ENCODE data around the gene THTPA.
"Not testable (repeated sequence)": the region's sequence is repeated elsewhere in the genome, so short reads cannot be mapped to it uniquely, and the experiment has no call there.

THTPA gene

GRCh38 chr14:23569443-23570151 lies 13.5 kb downstream of the THTPA start:
- no peak for DNase-seq

DNA sequence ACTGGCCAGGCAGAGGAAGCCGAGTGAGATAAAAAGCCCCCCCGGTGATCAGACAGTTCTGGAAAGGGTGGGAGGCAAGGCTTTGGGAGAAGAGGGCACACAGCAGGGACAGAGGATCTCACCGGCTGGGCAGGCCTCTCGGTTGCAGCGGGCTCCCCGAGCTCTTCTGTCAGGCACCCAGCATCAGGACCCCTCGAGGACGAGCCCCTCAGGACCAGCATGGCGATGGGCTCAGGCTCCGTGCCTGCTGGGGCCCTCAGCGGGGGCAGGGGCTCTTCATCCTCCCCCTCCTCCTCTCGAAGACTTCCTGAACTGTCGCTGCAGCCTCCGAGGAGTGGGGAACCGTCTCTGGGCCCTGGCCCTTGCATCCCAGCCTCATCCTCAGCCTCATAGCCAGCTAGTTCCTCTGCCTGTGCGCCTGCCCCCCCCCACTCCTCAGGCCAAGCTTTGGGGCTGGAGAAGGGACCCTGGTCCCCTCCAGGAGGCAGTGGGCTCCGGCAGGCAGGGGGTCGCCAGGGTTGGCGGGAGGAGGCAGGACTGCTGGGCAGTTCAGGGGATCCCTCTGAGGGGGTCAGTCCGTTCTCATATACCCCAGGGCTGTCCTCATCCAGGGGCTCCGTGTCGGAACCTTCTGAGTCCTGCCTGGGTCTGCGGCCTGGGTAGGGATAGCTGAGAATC lies 14.9 kb downstream of the THTPA start:
- no peak for DNase-seq

- no peak for DNase-seq
Measured at GRCh38 chr14:23571701-23572523, 15.8 kb downstream of the THTPA start.

GRCh38 chr14:23572524-23572828 lies 16.4 kb downstream of the THTPA start:
- no peak for DNase-seq

DNA sequence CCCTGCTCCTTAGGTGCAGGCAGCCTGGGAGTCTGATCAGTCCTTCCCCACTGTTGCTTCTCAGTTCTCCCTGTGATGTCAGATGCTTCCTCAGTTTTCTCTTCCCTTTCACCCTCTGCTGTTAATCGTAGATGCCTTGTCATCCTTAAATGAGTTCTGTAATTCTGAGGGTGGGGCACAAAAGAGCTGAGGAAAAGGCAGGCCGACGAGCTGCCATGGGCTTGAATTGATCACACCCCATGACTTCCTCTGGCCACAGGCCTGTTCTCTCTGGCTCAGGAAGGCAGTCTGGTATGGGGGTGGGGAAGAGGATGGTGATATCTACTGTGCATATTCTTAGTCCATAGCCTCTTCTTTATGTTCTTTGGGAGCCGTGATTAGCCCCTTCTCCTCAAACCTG lies 16.8 kb downstream of the THTPA start:
- no peak for DNase-seq

DNA sequence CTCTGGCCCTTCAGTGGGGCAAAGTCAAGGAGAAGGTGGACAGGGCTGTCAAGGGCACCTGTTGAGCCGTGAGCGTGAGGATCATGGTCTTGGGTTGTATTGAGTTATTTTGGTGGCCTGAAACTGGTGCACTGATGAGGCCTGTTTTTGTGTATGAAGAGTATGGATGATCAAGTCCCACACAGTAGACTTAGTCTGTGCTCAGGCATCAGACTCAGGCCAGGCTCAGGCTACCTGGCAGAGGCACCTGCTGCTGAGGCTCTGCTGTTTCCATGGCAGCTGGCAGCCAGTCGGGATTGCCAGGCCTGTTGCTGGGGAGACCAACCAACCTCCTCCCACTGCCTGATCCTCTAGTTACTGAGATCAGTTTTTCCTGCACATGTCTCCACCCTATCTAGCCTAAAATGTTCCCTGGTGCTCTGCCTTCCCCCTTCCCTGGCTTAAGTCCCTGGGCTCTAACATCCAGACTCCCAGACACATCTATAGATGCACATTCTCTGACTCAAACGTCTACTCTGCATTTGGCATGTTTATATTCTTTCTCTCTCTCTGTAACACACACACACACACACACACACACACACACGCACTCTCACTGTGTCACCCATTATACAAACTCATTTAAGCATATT lies 17.4 kb downstream of the THTPA start:
- no peak for DNase-seq

GRCh38 chr14:23577004-23577681 lies 21.1 kb downstream of the THTPA start:
- DNase-seq, result no peak

DNA sequence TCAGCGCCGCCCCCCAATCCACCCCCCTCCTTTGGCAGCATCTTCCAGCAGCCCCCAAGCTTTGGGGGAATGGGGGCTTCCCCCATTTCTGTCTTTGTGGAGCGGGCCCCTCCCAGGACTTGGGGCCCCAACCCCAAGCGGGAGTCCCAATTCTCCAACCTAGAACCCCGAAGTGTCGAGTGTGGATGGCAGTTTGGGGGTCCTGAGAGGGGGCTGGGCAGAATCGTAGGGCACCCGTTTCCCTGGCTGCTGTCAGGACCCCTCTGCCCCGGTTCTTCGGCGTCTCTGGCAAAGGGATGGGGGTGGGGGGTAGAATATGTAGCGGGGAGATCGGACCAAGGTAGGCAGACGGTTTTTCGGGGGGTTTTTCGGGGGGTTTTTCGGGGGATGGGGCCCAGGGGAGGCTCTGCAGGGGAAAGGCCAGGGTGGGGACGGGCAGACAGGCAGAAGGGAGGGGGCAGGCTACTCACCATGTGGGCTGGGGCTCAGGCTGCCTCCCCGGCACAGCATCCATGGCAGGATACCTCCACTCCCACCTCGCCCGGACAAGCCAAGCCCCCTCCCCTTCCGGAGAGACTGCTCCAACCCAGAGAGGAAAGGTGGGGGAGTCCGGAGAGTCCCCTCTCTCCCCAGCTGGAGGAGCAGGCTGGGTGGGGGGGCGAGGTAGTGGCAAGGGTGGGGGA lies 21.8 kb downstream of the THTPA start:
- DNase-seq, result no peak

GRCh38 chr14:23578560-23579310 lies 22.7 kb downstream of the THTPA start, which contains the start of gene JPH4:
Gene JPH4 (minus strand): TSS chr14:23578790. CDS start chr14:23577453, 1,337 bp downstream.
- no peak for DNase-seq

- no peak for DNase-seq
Measured at GRCh38 chr14:23579311-23579630, 23.2 kb downstream of the THTPA start.

DNA sequence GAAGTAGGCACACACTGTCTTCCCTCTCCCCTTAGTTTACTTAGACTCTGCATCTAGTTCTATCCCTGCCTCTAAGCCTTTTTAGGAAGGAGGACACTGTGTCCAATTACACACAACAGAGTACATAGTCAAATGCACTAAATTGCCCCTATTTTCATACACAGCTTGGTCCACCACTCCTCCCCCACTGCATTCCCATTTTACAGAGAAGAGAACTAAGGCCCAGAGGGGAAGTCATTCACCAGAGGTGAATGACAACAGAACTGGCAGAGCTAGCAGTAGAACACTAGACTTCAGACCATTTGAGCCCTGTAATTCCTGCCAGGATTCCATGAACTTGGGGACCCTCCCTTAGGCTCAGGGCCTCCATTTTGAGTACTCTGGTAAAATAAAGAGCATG lies 23.7 kb downstream of the THTPA start:
- no peak for DNase-seq

DNA sequence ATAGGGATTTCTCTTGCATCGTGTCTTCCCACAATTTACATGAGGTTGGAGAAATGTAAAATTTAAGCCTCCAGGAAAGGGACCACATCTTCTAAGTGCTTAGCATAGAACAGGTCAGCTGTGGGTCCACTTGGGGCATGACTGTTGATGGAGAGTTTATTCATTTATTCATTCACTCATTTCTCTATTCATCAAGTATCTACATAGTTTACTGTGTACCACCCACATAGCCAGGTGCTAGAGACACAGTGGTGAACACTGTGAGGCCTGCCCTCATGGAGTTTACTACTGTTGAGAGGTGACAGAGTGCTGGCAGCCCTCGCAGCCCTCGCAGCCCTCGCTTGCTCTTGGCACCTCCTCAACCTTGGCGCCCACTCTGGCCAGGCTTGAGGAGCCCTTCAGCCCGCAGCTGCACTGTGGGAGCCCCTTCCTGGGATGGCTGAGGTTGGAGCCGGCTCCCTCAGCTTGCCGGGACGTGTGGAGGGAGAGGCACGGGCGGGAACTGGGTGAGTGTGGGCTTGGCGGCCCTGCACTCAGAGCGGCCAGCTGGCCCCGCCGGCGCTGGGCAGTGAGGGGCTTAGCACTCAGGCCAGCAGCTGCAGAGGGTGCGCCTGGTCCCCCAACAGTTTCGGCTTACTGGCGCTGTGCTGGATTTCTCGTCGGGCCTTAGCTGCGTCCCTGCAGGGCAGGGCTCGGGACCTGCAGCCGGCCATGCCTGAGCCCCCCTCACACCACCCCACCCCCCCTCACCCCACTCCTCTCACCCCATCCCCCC lies 24.3 kb downstream of the THTPA start:
- DNase-seq, result no peak

DNA sequence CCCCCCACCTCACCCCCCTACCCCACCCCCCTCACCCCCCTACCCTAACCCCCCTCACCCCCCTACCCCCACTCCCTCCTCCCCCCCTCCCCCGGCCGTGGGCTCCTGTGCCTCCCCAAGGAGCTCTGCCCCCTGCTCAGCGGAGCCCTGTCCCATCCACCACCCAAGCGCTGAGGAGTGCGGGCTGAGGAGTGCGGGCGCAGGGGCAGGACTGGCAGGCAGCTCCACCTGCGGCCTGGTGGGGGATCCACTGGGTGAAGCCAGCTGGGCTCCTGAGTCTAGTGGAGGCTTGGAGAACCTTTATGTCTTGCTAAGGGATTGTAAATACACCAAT lies 24.8 kb downstream of the THTPA start:
- DNase-seq, result no peak

DNA sequence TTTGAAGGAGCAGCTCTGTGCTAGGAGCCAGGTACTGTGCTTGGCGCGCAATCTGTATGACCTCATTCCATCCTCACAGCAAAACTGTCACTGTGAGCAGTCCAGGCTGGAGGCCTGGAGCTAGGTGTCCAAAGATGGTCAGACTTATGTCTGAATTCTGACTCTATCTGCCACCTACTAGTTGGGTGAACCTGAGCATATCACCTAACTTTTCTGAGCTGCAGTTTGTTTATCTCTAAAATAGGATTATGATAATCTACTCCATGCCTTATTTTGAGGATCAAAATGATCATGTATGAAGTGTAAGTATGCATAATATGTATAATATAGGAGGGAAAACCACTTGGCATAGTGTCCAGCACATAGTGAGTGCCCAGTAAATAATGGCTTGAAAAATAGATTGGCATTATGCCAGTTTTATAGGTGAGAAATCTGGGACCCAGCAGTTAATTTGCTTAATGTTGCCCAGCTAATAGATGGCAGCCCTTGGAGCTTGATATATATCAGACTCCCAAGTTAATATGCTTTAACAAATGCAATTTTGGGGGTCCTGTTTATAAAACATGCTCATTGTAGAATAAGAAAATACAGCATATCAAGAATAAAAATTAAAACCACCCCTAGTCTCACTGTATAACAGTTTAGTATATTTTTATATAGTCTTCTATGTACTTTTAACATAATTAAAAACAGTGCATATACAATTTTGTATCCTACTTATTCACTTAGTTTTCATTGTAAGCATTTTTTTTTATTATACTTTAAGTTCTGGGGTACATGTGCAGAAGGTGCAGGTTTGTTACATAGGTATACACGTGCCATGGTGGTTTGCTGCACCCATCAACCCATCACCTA lies 27.1 kb downstream of the THTPA start:
- DNase-seq, result no peak

- DNase-seq, result not testable (repeated sequence)
Measured at GRCh38 chr14:23583761-23584526, 27.9 kb downstream of the THTPA start.

- DNase-seq, result not testable (repeated sequence)
Measured at GRCh38 chr14:23584527-23585203, 28.6 kb downstream of the THTPA start.

- DNase-seq, result peak; percentile 79 to 83
Measured at GRCh38 chr14:23588884-23589598, 33.0 kb downstream of the THTPA start.

- DNase-seq, result no peak
Measured at GRCh38 chr14:23589606-23590005, 33.5 kb downstream of the THTPA start.

Data from stimulated activated CD4-positive, alpha-beta T cell treated with anti-CD3 and anti-CD28 coated beads, Interleukin-2, amount 100 ng/mL, for 48 hours (primary cell).